PC-9 (cell line): ENCODE results near the gene YPEL2. TPM values are rescaled to one million over a fixed set of nuclear protein-coding genes. Genes with fewer than 3 reads are reported as not detected.
A peak's percentile ranks its signal among the peaks of the same experiment; 100 is the strongest.

Experiments used
- BruUV-seq: library from RNA; stranded (reverse); fragments of 400-500 nt; replicated peaks from 2 replicates; lab custom pipeline; 2021; lab: Mats Ljungman, UMichigan
- CTCF ChIA-PET: fragments of 300-600 bp; sonication (Branson Sonifier 250); formaldehyde crosslinking; loops from one replicate; lab custom pipeline; 2022; ENCODE audit warnings: antibody characterized with exemption; lab: Charles Lee
- POLR2A ChIA-PET: fragments of 300-600 bp; sonication (Branson Sonifier 250); formaldehyde crosslinking; loops from one replicate; lab custom pipeline; 2022; ENCODE audit warnings: antibody characterized with exemption; ENCODE audit not compliant: unreplicated experiment; lab: Charles Lee
- DNase-seq, 2 experiments: peaks; one replicate each; pipeline versions ENCODE4 v3.0.0 to v3.0.0-alpha.2; 2015 to 2022; ENCODE audit warnings: mixed read lengths in 1 of 2
- H2AFZ ChIP-seq: fragments of 200-600 bp; sonication (generic); 2 replicates; pipeline ENCODE4 v1.8.1; 2017; ENCODE audit warnings: antibody characterized with exemption
- H3F3A ChIP-seq: fragments of 200-600 bp; sonication (generic); 2 replicates; pipeline ENCODE4 v1.8.1; 2017; ENCODE audit warnings: antibody characterized with exemption, mild to moderate bottlenecking, low read depth; ENCODE audit not compliant: insufficient read depth
- H3K27ac ChIP-seq: fragments of 200-600 bp; sonication (generic); 2 replicates; pipeline ENCODE4 v1.6.1; 2016; ENCODE audit warnings: mixed run types
- H3K27me3 ChIP-seq: fragments of 200-600 bp; sonication (generic); 2 replicates; pipeline ENCODE4 v1.6.1; 2016; ENCODE audit warnings: low read depth, mixed run types; ENCODE audit not compliant: insufficient read depth
- H3K36me3 ChIP-seq: fragments of 200-600 bp; sonication (generic); 2 replicates; pipeline ENCODE4 v1.6.1; 2016; ENCODE audit warnings: low read depth, mixed run types
- H3K4me1 ChIP-seq: fragments of 200-600 bp; sonication (generic); replicated peaks from 2 replicates; pipeline ENCODE4 v1.6.1; 2016; ENCODE audit warnings: mixed run types; ENCODE audit not compliant: insufficient read depth
- H3K4me2 ChIP-seq: fragments of 200-600 bp; sonication (generic); 2 replicates; pipeline ENCODE4 v1.6.1; 2017; ENCODE audit warnings: mixed run types
- H3K4me3 ChIP-seq: fragments of 200-600 bp; sonication (generic); 2 replicates; pipeline ENCODE4 v1.6.1; 2016; ENCODE audit warnings: mixed run types
- H3K79me2 ChIP-seq: fragments of 200-600 bp; sonication (generic); 2 replicates; pipeline ENCODE4 v1.6.1; 2017; ENCODE audit warnings: low read depth, mixed run types
- H3K9me2 ChIP-seq: fragments of 200-600 bp; sonication (generic); 2 replicates; pipeline ENCODE4 v1.8.1; 2017; ENCODE audit warnings: mild to moderate bottlenecking; ENCODE audit not compliant: insufficient read depth
- H3K9me3 ChIP-seq: fragments of 200-600 bp; sonication (generic); 2 replicates; pipeline ENCODE4 v1.8.1; 2016; ENCODE audit warnings: low read depth; ENCODE audit not compliant: insufficient read depth
- H4K20me1 ChIP-seq: fragments of 200-600 bp; sonication (generic); 2 replicates; pipeline ENCODE4 v1.8.1; 2017; ENCODE audit not compliant: insufficient read depth
- CTCF ChIP-seq: fragments of 200-600 bp; sonication (generic); conservative IDR thresholded peaks from 2 replicates; pipeline ENCODE4 v1.6.1; 2017; ENCODE audit warnings: mixed run types, antibody characterized with exemption, mild to moderate bottlenecking, moderate library complexity
- EZH2 ChIP-seq: fragments of 200-600 bp; sonication (generic); IDR thresholded peaks from 2 replicates; pipeline ENCODE4 v1.8.0; 2017; ENCODE audit warnings: antibody characterized with exemption, low read depth
- intact Hi-C: fragments of 100-400 bp; cut with micrococcal nuclease; formaldehyde crosslinking; loops from one replicate; pipeline ENCODE4 v1.10.0; 2022; ENCODE audit not compliant: unreplicated experiment
- total RNA-seq: library from RNA; stranded (reverse); gene quantifications from 2 replicates; pipeline ENCODE4 v1.2.3, GENCODE V29; 2021

The YPEL2 gene
- total RNA-seq, 1 experiment from 2014 or later: 12.9 TPM

GRCh38 chr17:59331929-59332748 is 684 bp downstream of the YPEL2 start:
- H3K9me3 ChIP-seq: no peaks in the 10 kb centered on the region
- no TSS peak for BruUV-seq
- H3K79me2 ChIP-seq: peaks cover 5% of the 10 kb centered on the region; the same call in 1 of the 2 replicates
- peaks cover 32% of the 10 kb centered on the region for H3K4me1 ChIP-seq
- TF ChIP-seq CTCF: no peak
- H3K9me2 ChIP-seq: no peaks in the 10 kb centered on the region
- POLR2A ChIA-PET: interaction anchor here (0.7 kb wide), 1 partner anchor 633 kb away, joined by 5 read pairs; the partner anchor contains the start of gene RNFT1
- DNase-seq: peak in 1 of 2 experiments; percentile 41
- no peaks in the 10 kb centered on the region for H3K36me3 ChIP-seq
- peak overlapping the region; percentile 87 for H3K4me2 ChIP-seq
- H3K27ac ChIP-seq: no peak overlapping the region
- intact Hi-C loops: loop anchor here (1.0 to 2.0 kb wide), 2 partner anchors 35 to 103 kb away; no protein-coding TSS in a partner anchor
- H4K20me1 ChIP-seq: 0 out of 2 replicates have a peak, but pooled peaks cover 4% of the 10 kb centered on the region
- CTCF ChIA-PET: interaction anchor here (1.0 kb wide), 1 partner anchor 108 kb away, joined by 3 read pairs; no protein-coding TSS in a partner anchor
- peak overlapping the region; percentile 92 for H2AFZ ChIP-seq
- no peaks in the 10 kb centered on the region for H3K27me3 ChIP-seq
- H3F3A ChIP-seq: peaks cover 32% of the 10 kb centered on the region
- peak overlapping the region; percentile 74 for H3K4me3 ChIP-seq

- Histone ChIP-seq H3K4me1 (peaks cover 32% of the 10 kb centered on the region), H3K9me3 (no peaks in the 10 kb centered on the region), H3K4me2 (peak overlapping the region; percentile 87), H4K20me1 (0 out of 2 replicates have a peak, but pooled peaks cover 4% of the 10 kb centered on the region), H3K36me3 (no peaks in the 10 kb centered on the region), H3K4me3 (peak overlapping the region; percentile 74), H3F3A (peaks cover 32% of the 10 kb centered on the region), H3K27ac (no peak overlapping the region), H3K27me3 (no peaks in the 10 kb centered on the region), H3K79me2 (peaks cover 5% of the 10 kb centered on the region; the same call in 1 of the 2 replicates), H2AFZ (peak overlapping the region; percentile 92), H3K9me2 (no peaks in the 10 kb centered on the region)
- POLR2A ChIA-PET: interaction anchor here (0.7 kb wide), 1 partner anchor 632 kb away, joined by 5 read pairs; the partner anchor contains the start of gene RNFT1
- CTCF ChIA-PET: interaction anchor here (1.0 kb wide), 1 partner anchor 107 kb away, joined by 3 read pairs; no protein-coding TSS in a partner anchor
- no peak for TF ChIP-seq EZH2
- TF ChIP-seq CTCF: no peak
- BruUV-seq: TSS peak; percentile 34
- peak; percentile 17 to 50 for DNase-seq
- intact Hi-C loops: no loop called here
Observed at GRCh38 chr17:59332749-59333377, 1.4 kb downstream of the YPEL2 start.

GRCh38 chr17:59333836-59334235 is 2.4 kb downstream of the YPEL2 start:
- ChIA-PET CTCF (no interaction called here), POLR2A (no interaction called here)
- H3K9me3 ChIP-seq: no peaks in the 10 kb centered on the region
- peaks cover 5% of the 10 kb centered on the region; the same call in 1 of the 2 replicates for H3K79me2 ChIP-seq
- no peak overlapping the region for H3K27ac ChIP-seq
- intact Hi-C loops: no loop called here
- no peak for DNase-seq
- no peak overlapping the region for H2AFZ ChIP-seq
- peak overlapping the region; percentile 87; the same call in 1 of the 2 replicates for H3K4me2 ChIP-seq
- H3K4me3 ChIP-seq: no peak overlapping the region
- peaks cover 29% of the 10 kb centered on the region for H3F3A ChIP-seq
- no peaks in the 10 kb centered on the region for H3K36me3 ChIP-seq
- H3K9me2 ChIP-seq: no peaks in the 10 kb centered on the region
- TF ChIP-seq EZH2: no peak
- no peak for TF ChIP-seq CTCF
- 0 out of 2 replicates have a peak, but pooled peaks cover 4% of the 10 kb centered on the region for H4K20me1 ChIP-seq
- H3K27me3 ChIP-seq: no peaks in the 10 kb centered on the region
- H3K4me1 ChIP-seq: peaks cover 32% of the 10 kb centered on the region
- BruUV-seq: no TSS peak
